HG03025 (cell line): ENCODE data around the gene POP4.

Experiments
- ATAC-seq: cut with Tn5 transposase; IDR thresholded peaks from one replicate; pipeline ENCODE4 v1.9.1; 2021; ENCODE audit warnings: mild to moderate bottlenecking, moderate library complexity; ENCODE audit not compliant: unreplicated experiment, low FRiP score

POP4 gene

DNA sequence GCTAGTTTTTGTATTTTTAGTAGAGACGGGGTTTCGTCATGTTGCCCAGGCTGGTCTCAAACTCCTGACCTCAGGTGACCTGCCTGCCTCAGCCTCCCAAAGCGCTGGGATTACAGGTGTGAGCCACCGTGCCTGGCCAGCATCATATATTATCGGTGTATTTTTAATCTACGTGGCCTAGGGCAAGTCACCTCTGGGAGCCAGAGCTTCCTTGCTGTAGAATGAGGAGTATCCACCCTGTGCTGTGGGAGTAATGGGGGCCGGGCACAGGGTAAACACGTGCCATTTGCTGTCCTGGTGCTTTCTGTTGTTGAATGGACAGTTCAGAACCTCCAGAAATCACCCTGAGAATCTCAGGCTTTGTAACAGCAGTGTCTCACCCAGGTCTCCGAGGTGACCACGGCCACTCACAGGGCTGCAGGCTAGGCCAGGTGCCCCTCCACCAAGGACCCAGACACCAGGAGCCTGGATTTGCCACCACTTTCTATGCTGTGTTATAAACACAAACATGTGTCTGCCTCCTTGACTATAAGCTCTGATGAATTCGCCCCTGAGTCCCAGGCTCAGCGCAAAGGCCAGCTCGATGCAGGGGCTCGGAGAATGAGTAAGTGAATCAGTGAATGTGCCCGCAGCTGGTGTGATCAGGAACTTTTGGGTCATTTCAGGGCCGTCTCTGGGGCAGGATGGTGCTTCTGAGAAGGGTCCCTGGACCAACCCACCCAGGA is 22.7 kb downstream of the POP4 start:
- no peak for ATAC-seq

- no peak for ATAC-seq
These were observed 23.9 kb downstream of the POP4 start for GRCh38 chr19:29629836-29630534.

GRCh38 chr19:29630655-29631054 is 24.6 kb downstream of the POP4 start:
- no peak for ATAC-seq

- ATAC-seq = no peak
These were observed 25.4 kb downstream of the POP4 start for GRCh38 chr19:29631450-29631849.

DNA sequence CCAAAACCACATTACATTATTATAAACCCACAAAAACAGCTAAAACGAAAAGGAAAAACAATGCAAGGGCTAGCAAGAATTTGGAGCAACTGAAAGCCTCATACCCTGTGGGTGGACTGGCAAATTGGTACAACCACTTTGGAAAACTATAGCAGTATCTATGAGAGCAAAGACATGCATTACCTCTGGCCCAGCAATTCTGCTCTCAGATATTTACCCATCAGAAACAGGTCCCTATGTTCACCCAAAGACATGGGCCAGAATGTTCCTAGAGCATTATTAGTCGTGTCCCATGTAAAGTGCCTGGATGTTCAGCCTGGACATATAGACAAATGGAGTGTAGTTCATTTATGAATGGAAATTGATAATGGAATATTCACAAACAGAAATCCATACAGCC is 27.9 kb downstream of the POP4 start:
- ATAC-seq = no peak

GRCh38 chr19:29634423-29635130 is 28.5 kb downstream of the POP4 start:
- ATAC-seq = no peak

GRCh38 chr19:29635963-29636362 is 29.9 kb downstream of the POP4 start:
- ATAC-seq = no peak

GRCh38 chr19:29636553-29637360 is 30.7 kb downstream of the POP4 start:
- no peak for ATAC-seq

DNA sequence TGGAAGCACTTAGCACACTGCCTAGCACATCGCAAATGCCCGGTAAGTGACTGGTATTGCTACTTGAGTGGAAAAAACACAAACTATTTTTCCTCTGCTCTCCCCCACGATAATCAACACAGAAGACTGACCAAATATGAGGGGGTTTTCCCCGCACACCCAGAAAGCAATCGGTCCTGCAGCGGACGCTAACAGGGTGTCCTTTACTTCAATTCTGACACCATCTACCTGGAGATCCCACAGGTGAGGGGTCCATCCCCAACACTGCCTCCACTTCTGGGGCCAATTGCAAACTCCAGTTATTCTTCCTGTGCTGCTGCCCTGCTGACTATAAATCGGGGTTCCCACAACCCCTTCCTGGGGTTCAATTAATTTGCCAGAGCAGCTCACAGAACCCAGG is 33.0 kb downstream of the POP4 start:
- ATAC-seq = no peak

DNA sequence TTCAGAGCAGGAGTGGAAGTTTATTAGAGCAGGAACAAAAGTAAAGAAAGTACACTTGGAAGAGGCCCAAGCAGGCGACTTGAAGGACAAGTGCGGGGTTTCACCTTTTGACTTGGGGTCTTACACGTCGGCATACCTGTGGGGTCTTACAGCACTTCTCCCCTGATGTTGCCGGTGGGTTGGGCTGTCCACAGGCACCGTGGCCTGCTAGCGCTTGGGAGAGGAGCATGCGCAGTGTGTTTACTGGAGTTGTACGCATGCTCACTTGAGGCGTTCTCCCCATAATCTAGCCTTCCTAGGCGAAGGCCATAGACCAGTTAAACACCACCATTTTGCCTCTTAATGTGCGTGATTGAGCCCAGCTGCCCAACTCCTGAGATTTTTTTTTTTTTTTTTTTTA is 34.1 kb downstream of the POP4 start:
- no peak for ATAC-seq

DNA sequence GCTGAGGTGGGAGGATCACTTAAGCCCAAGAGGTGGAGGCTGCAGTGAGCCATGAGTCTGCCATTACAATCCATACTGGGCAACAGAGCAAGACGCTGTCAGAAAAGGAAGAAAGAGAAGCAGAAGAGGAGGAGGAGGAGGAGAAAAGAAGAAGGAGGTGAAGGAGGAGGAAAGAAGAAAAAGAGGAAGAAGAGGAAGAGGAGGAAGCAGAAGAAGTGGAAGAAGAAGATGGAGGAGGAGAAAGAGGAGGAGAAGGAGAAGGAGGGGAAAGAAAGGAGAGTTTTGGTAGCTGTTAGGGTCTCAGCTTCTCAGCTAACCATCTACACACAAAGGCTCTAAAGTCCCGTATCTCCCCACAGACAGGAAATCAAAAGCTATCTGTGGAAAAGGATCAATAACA is 35.5 kb downstream of the POP4 start:
- no peak for ATAC-seq

GRCh38 chr19:29643361-29643935 is 37.4 kb downstream of the POP4 start:
- no peak for ATAC-seq

DNA sequence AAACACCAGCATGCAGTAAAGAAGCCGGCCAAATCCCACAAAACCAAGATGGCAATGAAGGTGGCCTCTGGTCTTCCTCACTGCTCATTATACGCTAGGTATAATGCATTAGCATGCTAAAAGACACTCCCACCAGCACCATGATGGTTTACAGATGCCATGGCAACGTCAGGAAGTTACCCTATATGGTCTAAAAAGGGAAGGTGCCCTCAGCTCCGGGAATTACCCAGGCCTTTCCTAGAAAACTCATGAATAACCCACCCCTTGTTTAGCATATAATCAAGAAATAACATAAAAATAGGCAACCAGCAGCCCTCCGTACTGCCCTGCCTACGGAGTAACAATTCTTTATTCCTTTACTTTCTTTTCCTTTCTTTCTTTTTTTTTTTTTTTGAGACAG is 38.1 kb downstream of the POP4 start:
- ATAC-seq = no peak

- no peak for ATAC-seq
These were observed 39.4 kb downstream of the POP4 start for GRCh38 chr19:29645491-29645867.

- no peak for ATAC-seq
These were observed 39.8 kb downstream of the POP4 start for GRCh38 chr19:29645911-29646310.

DNA sequence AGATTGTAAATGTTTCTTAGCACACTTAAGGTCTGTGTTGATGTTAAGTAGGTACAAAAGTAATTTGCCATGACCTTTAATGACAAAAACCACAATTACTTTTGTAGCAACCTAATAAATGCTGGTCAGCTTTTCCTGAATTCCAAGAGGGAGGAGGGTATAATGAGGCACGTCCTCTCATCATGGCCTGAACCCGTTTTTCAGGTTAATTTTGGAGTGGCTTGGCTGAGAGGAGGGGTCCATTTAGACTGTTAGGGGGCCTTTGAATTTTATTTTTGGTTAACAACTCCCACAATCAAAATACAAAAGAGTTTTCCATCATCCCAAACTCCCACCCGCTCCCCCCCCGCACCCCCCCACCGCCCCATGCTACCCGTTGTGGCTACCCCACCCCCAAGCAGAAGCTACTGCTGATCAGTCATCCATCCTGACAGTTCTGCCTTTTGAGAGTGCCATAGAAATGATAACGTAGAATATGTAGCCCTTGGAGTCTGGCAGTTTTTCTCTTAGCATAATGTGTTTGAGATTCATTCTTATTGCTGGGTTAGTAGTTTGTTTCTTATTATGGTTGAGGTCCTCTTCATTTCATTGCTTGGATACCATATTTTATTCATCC is 44.8 kb downstream of the POP4 start:
- ATAC-seq = no peak

DNA sequence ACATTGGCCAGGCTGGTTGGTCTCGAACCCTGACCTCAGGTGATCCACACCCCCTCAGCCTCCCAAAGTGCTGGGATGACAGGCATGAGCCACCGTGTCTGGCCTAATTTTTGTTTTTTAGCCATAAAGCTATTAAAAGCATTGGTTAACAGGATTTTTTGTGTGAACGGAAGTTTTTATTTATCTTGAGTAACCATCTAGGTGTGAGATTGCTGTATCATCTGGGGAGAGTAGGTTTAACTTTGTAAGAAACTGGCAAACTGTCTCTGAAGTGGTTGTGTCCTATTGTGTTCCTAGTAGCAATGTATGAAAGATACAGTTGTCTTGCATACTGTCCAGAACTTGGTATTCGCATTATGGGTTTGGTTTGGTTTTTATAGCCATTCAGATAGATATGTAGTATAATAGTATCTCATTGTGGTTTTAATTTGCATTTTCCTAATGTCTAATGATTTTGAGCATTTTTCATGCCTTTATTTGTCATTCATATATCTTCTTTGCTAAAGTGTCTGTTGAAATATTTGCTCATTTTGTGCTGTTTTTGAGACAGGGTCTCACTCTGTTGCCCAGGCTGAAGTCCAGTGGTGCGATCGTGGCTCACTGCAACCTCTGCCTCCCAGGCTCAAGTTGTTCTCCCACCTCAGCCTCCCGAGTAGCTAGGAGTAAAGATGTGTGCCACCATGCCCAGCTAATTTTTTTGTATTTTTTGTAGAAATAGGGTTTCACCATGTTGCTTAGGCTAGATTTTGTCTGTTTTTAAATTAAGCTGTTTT is 45.7 kb downstream of the POP4 start:
- ATAC-seq = no peak

DNA sequence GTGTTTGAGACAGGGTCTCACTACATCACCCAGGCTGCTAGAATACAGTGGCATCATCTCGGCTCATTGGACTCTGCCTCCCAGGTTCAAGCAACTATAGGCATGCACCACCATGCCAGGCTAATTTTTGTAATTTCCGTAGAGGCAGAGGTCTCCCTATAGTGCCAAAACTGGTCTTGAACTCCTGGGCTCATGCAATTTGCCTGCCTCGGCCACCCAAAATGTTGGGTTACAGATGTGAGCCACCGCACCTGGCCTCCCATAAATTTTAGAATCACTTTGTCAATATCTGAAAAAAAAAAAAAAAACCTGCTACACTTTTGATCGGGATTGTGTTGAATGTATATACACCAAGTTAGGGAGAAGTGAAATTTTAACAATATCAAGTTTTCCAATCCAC is 47.3 kb downstream of the POP4 start:
- no peak for ATAC-seq

DNA sequence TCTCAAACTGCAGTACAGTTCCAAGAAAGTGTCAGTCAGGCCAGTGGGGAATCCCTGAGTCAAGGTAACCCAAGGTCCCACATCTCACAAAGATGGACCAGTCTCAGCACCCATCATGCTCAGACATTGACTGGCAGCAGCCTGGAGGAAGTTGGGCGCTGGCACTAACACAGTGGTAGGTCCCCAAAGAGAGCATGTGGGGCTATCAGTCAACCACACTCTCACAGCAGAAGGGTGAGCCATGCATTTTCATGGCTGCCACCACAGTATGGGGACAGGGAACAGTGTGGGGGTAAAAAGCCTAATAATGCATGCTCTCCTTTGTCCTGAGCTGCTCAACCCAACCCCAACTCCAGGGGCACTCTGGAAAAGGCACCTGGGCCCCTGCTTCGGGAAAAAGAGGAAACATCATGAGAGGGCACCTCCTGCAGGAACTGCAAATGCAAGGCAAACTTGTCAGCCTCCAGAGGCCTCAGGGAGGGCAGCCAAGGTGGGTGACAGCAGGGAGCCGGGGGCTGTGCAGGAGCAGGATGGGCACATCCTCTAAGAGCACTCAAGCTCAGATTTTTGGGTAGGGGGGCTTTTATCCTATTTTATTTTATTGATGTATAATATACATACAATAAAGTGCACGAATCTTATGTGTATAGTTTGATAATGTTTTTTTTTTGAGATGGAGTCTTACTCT is 49.7 kb downstream of the POP4 start:
- ATAC-seq = no peak
